H1 (cell line): ENCODE data around the gene TUBB1. TPM values are rescaled to one million over a fixed set of nuclear protein-coding genes. Genes with fewer than 3 reads are reported as not detected.

ENCODE experiments used
- CTCF ChIA-PET: fragments of 300-600 bp; sonication (Branson Sonifier 250); formaldehyde crosslinking; loops from one replicate; lab custom pipeline; 2021; ENCODE audit not compliant: partially characterized antibody; lab: Charles Lee
- POLR2A ChIA-PET: fragments of 300-600 bp; sonication (Branson Sonifier 250); formaldehyde crosslinking; loops from one replicate; lab custom pipeline; 2021; ENCODE audit warnings: inconsistent platforms; ENCODE audit not compliant: partially characterized antibody; lab: Charles Lee
- DNase-seq, 2 experiments: peaks; one replicate each; pipeline versions ENCODE4 v3.0.0 to v3.0.0-alpha.2; 2010 to 2022; ENCODE audit warnings: low spot score in 2 of 2, low read depth in 1 of 2, mixed read lengths in 1 of 2
- FAIRE-seq: peaks from 2 replicates; lab custom pipeline; 2011; peaks lifted over from hg19 to GRCh38; lab: Jason Lieb, UNC
- H2AFZ ChIP-seq: 2 replicates; pipeline ENCODE4 v1.8.1; 2012; ENCODE audit warnings: low read length, inconsistent platforms
- H2AK5ac ChIP-seq: 2 replicates; pipeline ENCODE4 v1.6.1; 2013; ENCODE audit warnings: low read depth, low read length
- H2BK120ac ChIP-seq: replicated peaks from 2 replicates; pipeline ENCODE3; 2013; ENCODE audit warnings: low read depth, low read length, inconsistent platforms
- H2BK12ac ChIP-seq: 2 replicates; pipeline ENCODE4 v1.6.1; 2013; ENCODE audit warnings: low read depth, low read length
- H2BK15ac ChIP-seq: 2 replicates; pipeline ENCODE4 v1.6.1; 2013; ENCODE audit warnings: low read length
- H2BK20ac ChIP-seq: 2 replicates; pipeline ENCODE4 v1.6.1; 2013; ENCODE audit warnings: low read length
- H2BK5ac ChIP-seq: 2 replicates; pipeline ENCODE4 v1.6.1; 2013; ENCODE audit warnings: low read depth, low read length
- H3K14ac ChIP-seq: 2 replicates; pipeline ENCODE4 v1.6.1; 2013; ENCODE audit warnings: inconsistent platforms; ENCODE audit not compliant: insufficient read length
- H3K18ac ChIP-seq: 2 replicates; pipeline ENCODE4 v1.6.1; 2013; ENCODE audit warnings: low read length; ENCODE audit errors: extremely low read depth
- H3K23ac ChIP-seq: 2 replicates; pipeline ENCODE4 v1.6.1; 2013; ENCODE audit warnings: inconsistent platforms; ENCODE audit not compliant: insufficient read length
- H3K23me2 ChIP-seq: 2 replicates; pipeline ENCODE4 v1.6.1; 2013; ENCODE audit warnings: low read depth, low read length
- H3K27ac ChIP-seq: 2 replicates; pipeline ENCODE4 v1.6.1; 2011; ENCODE audit warnings: low read depth, low read length, inconsistent platforms
- H3K27me3 ChIP-seq, 4 experiments: replicated peaks in 1 of 4; 1 replicate in 1 of 4; 2 replicates in 3 of 4; pipeline versions ENCODE4 v1.6.1 to v1.8.1; 2011 to 2013; ENCODE audit warnings: low read length in 3 of 4, mild to moderate bottlenecking in 3 of 4, inconsistent platforms in 2 of 4, mixed read lengths in 2 of 4, moderate library complexity in 1 of 4; ENCODE audit not compliant: control insufficient read depth in 3 of 4, insufficient read depth in 3 of 4; ENCODE audit errors: extremely low read depth in 1 of 4
- H3K36me3 ChIP-seq, 4 experiments: 2 replicates each; pipeline versions ENCODE4 v1.6.1 to v1.8.1; 2011 to 2013; ENCODE audit warnings: mild to moderate bottlenecking in 4 of 4, low read length in 3 of 4, moderate library complexity in 2 of 4, control low read depth in 1 of 4, inconsistent platforms in 1 of 4; ENCODE audit not compliant: insufficient read depth in 4 of 4, control insufficient read depth in 2 of 4
- H3K4ac ChIP-seq: replicated peaks from 2 replicates; pipeline ENCODE3; 2013; ENCODE audit warnings: low read length, low read depth, mixed read lengths, inconsistent platforms; ENCODE audit not compliant: insufficient read length
- H3K4me1 ChIP-seq, 4 experiments: replicated peaks in 1 of 4; 1 replicate in 1 of 4; 2 replicates in 3 of 4; pipeline versions ENCODE4 v1.6.1 to v1.8.1; 2011 to 2013; ENCODE audit warnings: low read length in 3 of 4, inconsistent platforms in 2 of 4, mixed read lengths in 1 of 4; ENCODE audit not compliant: insufficient read depth in 4 of 4, control insufficient read depth in 3 of 4
- H3K4me2 ChIP-seq, 2 experiments: 2 replicates each; pipeline versions ENCODE4 v1.6.1 to v1.8.1; 2011 to 2013; ENCODE audit warnings: low read depth in 2 of 2, low read length in 2 of 2, control low read depth in 1 of 2, inconsistent platforms in 1 of 2, mild to moderate bottlenecking in 1 of 2; ENCODE audit not compliant: insufficient read depth in 1 of 2
- H3K4me3 ChIP-seq, 4 experiments: fragments of 200-600, 300-600 bp in 1 of 4; sonication (generic), shearing (Covaris generic), sonication (Bioruptor Twin) in 1 of 4; 2 replicates each; pipeline versions ENCODE4 v1.5.1 to v1.8.1; 2011 to 2016; ENCODE audit warnings: low read length in 4 of 4, low read depth in 3 of 4, control low read depth in 2 of 4, inconsistent platforms in 2 of 4, mild to moderate bottlenecking in 2 of 4, mixed read lengths in 1 of 4, moderate library complexity in 1 of 4; ENCODE audit not compliant: insufficient read depth in 2 of 4; ENCODE audit errors: extremely low read depth in 1 of 4
- H3K56ac ChIP-seq: replicated peaks from 2 replicates; pipeline ENCODE3; 2013; ENCODE audit warnings: low read depth, mild to moderate bottlenecking, mixed read lengths, low read length, inconsistent platforms; ENCODE audit not compliant: insufficient read length
- H3K79me1 ChIP-seq: 2 replicates; pipeline ENCODE4 v1.6.1; 2013; ENCODE audit warnings: low read depth, low read length, control low read depth
- H3K79me2 ChIP-seq, 2 experiments: 2 replicates each; pipeline versions ENCODE4 v1.6.1 to v1.8.1; 2012 to 2013; ENCODE audit warnings: low read length in 2 of 2, mild to moderate bottlenecking in 2 of 2, inconsistent platforms in 1 of 2; ENCODE audit not compliant: insufficient read depth in 2 of 2, control insufficient read depth in 1 of 2
- H3K9ac ChIP-seq, 4 experiments: replicated peaks in 1 of 4; 1 replicate in 1 of 4; 2 replicates in 3 of 4; pipeline versions ENCODE4 v1.6.1 to v1.8.1; 2011 to 2013; ENCODE audit warnings: low read depth in 3 of 4, low read length in 3 of 4, control low read depth in 2 of 4, mild to moderate bottlenecking in 2 of 4, moderate library complexity in 2 of 4, inconsistent platforms in 1 of 4; ENCODE audit errors: extremely low read depth in 1 of 4
- H3K9me3 ChIP-seq, 2 experiments: 2 replicates each; pipeline versions ENCODE4 v1.6.1 to v1.8.1; 2012 to 2013; ENCODE audit warnings: mild to moderate bottlenecking in 2 of 2, moderate library complexity in 2 of 2, control low read depth in 1 of 2, inconsistent platforms in 1 of 2, low read depth in 1 of 2, low read length in 1 of 2, mixed read lengths in 1 of 2; ENCODE audit not compliant: insufficient read depth in 2 of 2
- H4K20me1 ChIP-seq, 2 experiments: replicated peaks in 1 of 2; 2 replicates each; pipeline versions ENCODE3 to v1.8.1; 2011 to 2013; ENCODE audit warnings: inconsistent platforms in 2 of 2, low read length in 2 of 2, mild to moderate bottlenecking in 1 of 2; ENCODE audit not compliant: insufficient read depth in 2 of 2, control insufficient read depth in 1 of 2
- H4K5ac ChIP-seq: 2 replicates; pipeline ENCODE4 v1.6.1; 2013; ENCODE audit warnings: low read length, low read depth, mixed read lengths, inconsistent platforms; ENCODE audit not compliant: insufficient read length
- H4K8ac ChIP-seq: 2 replicates; pipeline ENCODE4 v1.8.0; 2013; ENCODE audit warnings: mild to moderate bottlenecking, moderate library complexity, low read length, inconsistent platforms; ENCODE audit not compliant: insufficient read depth; ENCODE audit errors: extremely low read depth
- H4K91ac ChIP-seq: replicated peaks from 2 replicates; pipeline ENCODE3; 2013; ENCODE audit warnings: low read length, mixed read lengths, inconsistent platforms; ENCODE audit not compliant: insufficient read length
- CHD2 ChIP-seq: IDR thresholded peaks from 2 replicates; pipeline ENCODE4 v1.6.1; 2012; ENCODE audit warnings: low read length, improper control_type of control experiment
- E2F6 ChIP-seq: IDR thresholded peaks from 2 replicates; pipeline ENCODE4 v1.6.1; 2012; ENCODE audit warnings: inconsistent platforms
- GABPA ChIP-seq: IDR thresholded peaks from 2 replicates; pipeline ENCODE4 v1.6.1; 2011; ENCODE audit warnings: mild to moderate bottlenecking, low read length, moderate library complexity, borderline replicate concordance; ENCODE audit not compliant: insufficient read depth
- KDM4A ChIP-seq: IDR thresholded peaks from one replicate; pipeline ENCODE4 v1.7.1; 2012; ENCODE audit warnings: low read depth, mild to moderate bottlenecking, moderate library complexity, low read length, inconsistent platforms; ENCODE audit not compliant: severe bottlenecking
- MAX ChIP-seq: IDR thresholded peaks from 2 replicates; pipeline ENCODE4 v1.6.1; 2012; ENCODE audit warnings: inconsistent platforms
- NANOG ChIP-seq: IDR thresholded peaks from 2 replicates; pipeline ENCODE4 v1.6.1; 2011; ENCODE audit warnings: low read length, low read depth, mild to moderate bottlenecking, inconsistent platforms; ENCODE audit not compliant: insufficient read depth, poor library complexity, severe bottlenecking
- SP2 ChIP-seq: IDR thresholded peaks from 2 replicates; pipeline ENCODE4 v1.6.1; 2012; ENCODE audit warnings: mild to moderate bottlenecking, low read length, inconsistent platforms
- TBP ChIP-seq: IDR thresholded peaks from 2 replicates; pipeline ENCODE4 v1.6.1; 2011; ENCODE audit warnings: low read depth, low read length, improper control_type of control experiment
- USF2 ChIP-seq: IDR thresholded peaks from 2 replicates; pipeline ENCODE4 v1.6.1; 2011; ENCODE audit warnings: low read length, improper control_type of control experiment
- WGBS, 2 experiments: shearing (Covaris generic) in 1 of 2; methylation state at CpG; one replicate each; pipeline versions ENCODE4 v1.1.6 to v1.1.7; 2013 to 2015; ENCODE audit warnings: low lambda C conversion rate in 2 of 2, mixed read lengths in 2 of 2, inconsistent platforms in 1 of 2, low coverage in 1 of 2, missing lambda C conversion rate in 1 of 2; ENCODE audit not compliant: insufficient replicate concordance in 2 of 2, insufficient coverage in 1 of 2, insufficient read length in 1 of 2; ENCODE audit errors: extremely low coverage in 1 of 2, missing lambda C conversion rate in 1 of 2; 5-methylcytosine and 5-hydroxymethylcytosine counted together
- polyA plus RNA-seq, 7 experiments: library from polyadenylated mRNA; depleted of rRNA in 3 of 7; stranded (reverse) in 5 of 7; unstranded in 2 of 7; fragments of >200 nt in 5 of 7; fragments of 200-250 nt in 2 of 7; gene quantifications; 1 replicate in 5 of 7; 2 replicates in 1 of 7; 4 replicates in 1 of 7; pipeline versions ENCODE4 v1.2.1 to v1.2.3, GENCODE V29; 2011 to 2013; ENCODE audit warnings: missing spikeins in 2 of 7, mixed read lengths in 2 of 7
- total RNA-seq: library from RNA; stranded (reverse); fragmentation: NEBNext Ultra II Directional; extraction: Animal tissue kit (Norgen Biotek cat#: 25700); gene quantifications from 2 replicates; pipeline ENCODE4 v1.2.1, GENCODE V29; 2021

TUBB1 gene
- total and polyA plus RNA-seq, 2 of the 8 experiments (the other 6 are each of a cell fraction or from before 2014, with no cell fraction given) = not detected

- H3K36me3 ChIP-seq = peaks cover 0 to 7% (median 0%) of the 10 kb centered on the region in 4 experiments; a peak in 2 of 8 replicates
- peak within 1 kb of the TSS; percentile 50 for H4K5ac ChIP-seq
- H3K23me2 ChIP-seq = peaks cover 2% of the 10 kb centered on the region; the same call in 1 of the 2 replicates
- H2BK120ac ChIP-seq = no peak within 1 kb of the TSS
- peaks cover 0 to 2% of the 10 kb centered on the region in 2 experiments for H4K20me1 ChIP-seq
- peak within 1 kb of the TSS; percentile 74 for H3K4ac ChIP-seq
- no peaks in the 10 kb centered on the region; a peak in 1 of 4 replicates for H3K9me3 ChIP-seq
- DNase-seq = no peak
- FAIRE-seq = no peak
- 44% methylated on average over 19 of the region's 50 CpGs; no CpG with 5 or more reads in 1 of the 2 experiments for WGBS, 2 experiments
- peaks cover 0 to 4% (median 0%) of the 10 kb centered on the region in 4 experiments; a peak in 1 of 7 replicates for H3K4me1 ChIP-seq
- H3K27ac ChIP-seq = no peak within 1 kb of the TSS
- H3K27me3 ChIP-seq = no peaks in the 10 kb centered on the region
- H3K9ac ChIP-seq = peak within 1 kb of the TSS in 3 of 4 experiments; percentile 4 to 34 (median 17); a peak in 1 of 7 replicates
- H3K79me2 ChIP-seq = peaks cover 11 to 35% of the 10 kb centered on the region in 2 experiments; a peak in 3 of 4 replicates
- H2BK12ac ChIP-seq = no peak within 1 kb of the TSS; the same call in 1 of the 2 replicates
- H3K14ac ChIP-seq = no peak within 1 kb of the TSS
- peak within 1 kb of the TSS; percentile 64 to 69 for H3K4me2 ChIP-seq
- 0 out of 2 replicates have a peak within 1 kb of the TSS, but pooled peaks have one; percentile 16 for H3K18ac ChIP-seq
- peak within 1 kb of the TSS; percentile 90; the same call in 1 of the 2 replicates for H4K8ac ChIP-seq
- H3K23ac ChIP-seq = no peak within 1 kb of the TSS
- ChIA-PET POLR2A (interaction anchor here (2.1 to 2.4 kb wide), 2 partner anchors 9 to 10 kb away, joined by 5 to 9 read pairs; partner anchors contain the start of gene ATP5F1E), CTCF (no interaction called here)
- no peaks in the 10 kb centered on the region; the same call in 1 of the 2 replicates for H3K79me1 ChIP-seq
- peak within 1 kb of the TSS; percentile 80 for H4K91ac ChIP-seq
- H3K56ac ChIP-seq = no peak within 1 kb of the TSS
- H2AFZ ChIP-seq = peak within 1 kb of the TSS; percentile 78; the same call in 1 of the 2 replicates
- 0 out of 2 replicates have a peak within 1 kb of the TSS, but pooled peaks have one; percentile 12 for H2BK15ac ChIP-seq
- 0 out of 2 replicates have a peak within 1 kb of the TSS, but pooled peaks have one; percentile 42 for H2AK5ac ChIP-seq
- H3K4me3 ChIP-seq = peak within 1 kb of the TSS; percentile 33 to 69 (median 48)
- no peak within 1 kb of the TSS; the same call in 1 of the 2 replicates for H2BK20ac ChIP-seq
- H2BK5ac ChIP-seq = peak within 1 kb of the TSS; percentile 74; the same call in 1 of the 2 replicates
- TF ChIP-seq TBP (no peak), SP2 (no peak), MAX (peak; percentile 66; the same call in 1 of the 2 replicates), E2F6 (peak; percentile 75), CHD2 (no peak), NANOG (no peak), GABPA (no peak), USF2 (no peak; the same call in 1 of the 2 replicates), KDM4A (peak; percentile 69)
Observed at GRCh38 chr20:59042151-59042795, 23.0 kb downstream of the TUBB1 start, which contains the start of gene PRELID3B. Gene PRELID3B (minus strand): TSS chr20:59042786. CDS start chr20:59042730, 56 bp downstream.
